GM10248 (cell line): ENCODE results near the gene MAD1L1.

ENCODE experiments used
- CTCF ChIA-PET: fragments of 300-600 bp; sonication (Branson Sonifier 250); formaldehyde crosslinking; extraction: SDS; loops from one replicate; lab custom pipeline; 2021; ENCODE audit warnings: antibody characterized with exemption; lab: Yijun Ruan, JAX
- POLR2A ChIA-PET: fragments of 350-650 bp; sonication (Branson Sonifier 250); formaldehyde crosslinking; extraction: SDS; loops from one replicate; lab custom pipeline; 2020; ENCODE audit warnings: antibody characterized with exemption; lab: Yijun Ruan, JAX
- DNase-seq: peaks from one replicate; pipeline ENCODE4 v3.0.0; 2012; ENCODE audit errors: extremely low spot score
- TF ChIP-seq, protein P1 (sequence below): IDR thresholded peaks from 2 replicates; pipeline ENCODE4 v1.5.1; 2012; ENCODE audit warnings: mild to moderate bottlenecking, low read depth; ENCODE audit errors: extremely low read depth, missing control alignments, control extremely low read depth

Gene MAD1L1

GRCh38 chr7:2105917-2106316 is 126.8 kb downstream of the MAD1L1 start:
- ChIA-PET POLR2A (no interaction called here), CTCF (no interaction called here)
- TF ChIP-seq, protein P1, sequence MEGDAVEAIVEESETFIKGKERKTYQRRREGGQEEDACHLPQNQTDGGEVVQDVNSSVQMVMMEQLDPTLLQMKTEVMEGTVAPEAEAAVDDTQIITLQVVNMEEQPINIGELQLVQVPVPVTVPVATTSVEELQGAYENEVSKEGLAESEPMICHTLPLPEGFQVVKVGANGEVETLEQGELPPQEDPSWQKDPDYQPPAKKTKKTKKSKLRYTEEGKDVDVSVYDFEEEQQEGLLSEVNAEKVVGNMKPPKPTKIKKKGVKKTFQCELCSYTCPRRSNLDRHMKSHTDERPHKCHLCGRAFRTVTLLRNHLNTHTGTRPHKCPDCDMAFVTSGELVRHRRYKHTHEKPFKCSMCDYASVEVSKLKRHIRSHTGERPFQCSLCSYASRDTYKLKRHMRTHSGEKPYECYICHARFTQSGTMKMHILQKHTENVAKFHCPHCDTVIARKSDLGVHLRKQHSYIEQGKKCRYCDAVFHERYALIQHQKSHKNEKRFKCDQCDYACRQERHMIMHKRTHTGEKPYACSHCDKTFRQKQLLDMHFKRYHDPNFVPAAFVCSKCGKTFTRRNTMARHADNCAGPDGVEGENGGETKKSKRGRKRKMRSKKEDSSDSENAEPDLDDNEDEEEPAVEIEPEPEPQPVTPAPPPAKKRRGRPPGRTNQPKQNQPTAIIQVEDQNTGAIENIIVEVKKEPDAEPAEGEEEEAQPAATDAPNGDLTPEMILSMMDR = no peak
- DNase-seq = no peak

DNA sequence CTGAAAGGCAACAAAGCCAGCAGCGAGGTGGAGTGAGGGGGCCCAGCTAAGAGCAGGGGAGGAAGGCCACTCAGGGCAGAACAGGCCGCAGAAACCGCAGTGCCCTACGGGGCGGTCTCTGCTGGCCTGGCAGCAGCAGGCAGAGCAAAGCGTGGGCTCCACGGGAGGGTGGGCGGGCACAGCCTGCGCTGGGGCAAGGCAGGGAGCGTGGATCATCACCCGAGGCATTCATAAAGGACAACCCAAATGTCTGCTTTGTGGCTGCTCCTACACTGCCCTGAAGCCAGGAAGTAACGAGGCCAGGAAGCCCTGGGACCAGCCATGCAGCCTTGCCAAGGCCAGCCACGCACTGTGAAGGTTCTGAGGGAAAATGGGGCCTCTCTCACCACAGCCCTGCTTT is 127.5 kb downstream of the MAD1L1 start:
- CTCF ChIA-PET = interaction anchor here (0.9 to 1.3 kb wide), 4 partner anchors 9 to 98 kb away, joined by 3 to 4 read pairs (median 4); no protein-coding TSS in a partner anchor
- no peak for DNase-seq
- POLR2A ChIA-PET = no interaction called here
- TF ChIP-seq, protein P1 = no peak

- ChIA-PET CTCF (interaction anchor here (0.9 to 1.3 kb wide), 6 partner anchors 9 to 99 kb away, joined by 3 to 4 read pairs (median 4); no protein-coding TSS in a partner anchor), POLR2A (no interaction called here)
- no peak for DNase-seq
- TF ChIP-seq, protein P1 = no peak
Measured at GRCh38 chr7:2104716-2105115, 128.0 kb downstream of the MAD1L1 start.

DNA sequence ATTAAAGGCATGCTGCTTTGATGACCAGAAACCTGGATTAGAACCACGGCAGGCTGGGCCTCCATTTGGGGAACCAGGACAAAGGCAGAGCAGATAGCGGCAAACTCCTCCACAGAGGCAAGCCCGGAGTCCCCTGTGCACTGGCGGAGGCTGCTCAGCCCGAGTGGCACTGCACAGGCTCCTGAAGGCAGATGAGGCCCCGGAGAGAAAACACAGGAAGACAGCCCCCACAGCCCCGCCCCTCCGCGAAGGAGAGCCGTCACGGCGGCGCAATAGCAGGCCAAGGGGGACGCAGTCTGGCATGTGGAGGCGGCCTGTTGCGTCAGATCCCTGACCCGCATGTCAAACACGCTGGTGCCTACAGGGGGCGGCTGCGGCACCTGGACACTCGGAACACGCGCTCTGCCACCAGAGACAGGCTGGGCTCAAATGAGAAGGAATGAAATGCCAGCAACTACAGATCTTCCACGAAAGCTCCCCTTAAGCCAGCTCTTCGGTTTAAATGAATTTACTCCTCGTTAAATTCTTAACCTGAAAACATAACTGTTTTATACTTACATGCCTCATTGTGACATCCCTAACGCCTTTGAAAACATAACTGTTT is 128.5 kb downstream of the MAD1L1 start:
- ChIA-PET CTCF (interaction anchor here (0.9 to 1.3 kb wide), 6 partner anchors 8 to 99 kb away, joined by 3 to 4 read pairs (median 4); no protein-coding TSS in a partner anchor), POLR2A (no interaction called here)
- peak; percentile 87 for DNase-seq
- TF ChIP-seq, protein P1 = peak; percentile 64

GRCh38 chr7:2103071-2103898 is 129.5 kb downstream of the MAD1L1 start:
- TF ChIP-seq, protein P1 = no peak
- ChIA-PET CTCF (no interaction called here), POLR2A (no interaction called here)
- no peak for DNase-seq

DNA sequence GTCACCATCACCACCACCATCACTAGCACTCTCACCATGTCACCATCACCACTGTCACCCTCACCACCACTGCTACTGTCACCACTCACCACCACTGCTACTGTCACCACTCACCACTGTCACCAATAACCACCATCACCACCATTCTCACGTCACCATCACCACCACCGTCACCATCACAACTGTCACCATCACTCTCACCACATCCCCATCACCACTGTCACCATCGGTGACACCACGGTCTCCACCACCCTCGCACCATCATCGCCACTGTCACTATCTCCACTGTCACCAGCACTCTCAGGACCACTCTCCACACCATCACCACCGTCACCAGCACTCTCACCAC is 130.4 kb downstream of the MAD1L1 start:
- DNase-seq = no peak
- CTCF ChIA-PET = no interaction called here
- TF ChIP-seq, protein P1 = no peak
- POLR2A ChIA-PET = no interaction called here
